ENCODE data around the gene IL17RD. TPM values are rescaled to one million over a fixed set of nuclear protein-coding genes. Genes with fewer than 3 reads are reported as not detected.

IL17RD gene
- total RNA-seq, 1 donor from 2014 or later, result 3.4 TPM

GRCh38 chr3:57120451-57121174 is 44.5 kb downstream of the IL17RD start:
- H3K9me3 ChIP-seq, result no peaks in the 10 kb centered on the region
- no peaks in the 10 kb centered on the region for H3K27me3 ChIP-seq
- intact Hi-C loops (cut with DNase I), result no loop called here
- H3K36me3 ChIP-seq, result no peaks in the 10 kb centered on the region
- TF ChIP-seq, protein P1, sequence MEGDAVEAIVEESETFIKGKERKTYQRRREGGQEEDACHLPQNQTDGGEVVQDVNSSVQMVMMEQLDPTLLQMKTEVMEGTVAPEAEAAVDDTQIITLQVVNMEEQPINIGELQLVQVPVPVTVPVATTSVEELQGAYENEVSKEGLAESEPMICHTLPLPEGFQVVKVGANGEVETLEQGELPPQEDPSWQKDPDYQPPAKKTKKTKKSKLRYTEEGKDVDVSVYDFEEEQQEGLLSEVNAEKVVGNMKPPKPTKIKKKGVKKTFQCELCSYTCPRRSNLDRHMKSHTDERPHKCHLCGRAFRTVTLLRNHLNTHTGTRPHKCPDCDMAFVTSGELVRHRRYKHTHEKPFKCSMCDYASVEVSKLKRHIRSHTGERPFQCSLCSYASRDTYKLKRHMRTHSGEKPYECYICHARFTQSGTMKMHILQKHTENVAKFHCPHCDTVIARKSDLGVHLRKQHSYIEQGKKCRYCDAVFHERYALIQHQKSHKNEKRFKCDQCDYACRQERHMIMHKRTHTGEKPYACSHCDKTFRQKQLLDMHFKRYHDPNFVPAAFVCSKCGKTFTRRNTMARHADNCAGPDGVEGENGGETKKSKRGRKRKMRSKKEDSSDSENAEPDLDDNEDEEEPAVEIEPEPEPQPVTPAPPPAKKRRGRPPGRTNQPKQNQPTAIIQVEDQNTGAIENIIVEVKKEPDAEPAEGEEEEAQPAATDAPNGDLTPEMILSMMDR (IDR thresholded peaks at IDR 0.05), result no peak
- no peaks in the 10 kb centered on the region for H3K4me1 ChIP-seq
- no peak overlapping the region for H3K27ac ChIP-seq
- no peak overlapping the region for H3K4me3 ChIP-seq
- DNase-seq (ENCODE audit: low spot score in 2 of 2), result no peak

DNA sequence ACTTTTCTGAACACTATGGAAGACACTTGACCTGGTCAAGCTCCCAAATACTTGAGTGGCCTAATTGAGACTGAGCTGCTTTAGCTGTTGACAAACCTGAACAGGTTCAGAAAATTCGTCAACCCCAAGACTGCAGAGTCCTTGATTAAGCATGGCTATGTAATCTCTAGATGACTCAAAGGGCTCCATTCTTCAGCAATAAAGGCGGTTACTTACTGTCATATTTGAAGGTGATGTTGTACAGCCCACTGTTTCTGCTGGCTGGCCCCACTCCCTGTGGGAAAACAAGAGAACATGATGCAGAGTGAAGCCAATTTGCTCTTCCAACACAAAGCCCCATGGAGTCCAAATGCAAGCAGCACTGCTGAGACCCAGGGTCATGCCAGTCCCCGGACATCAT is 45.1 kb downstream of the IL17RD start:
- no peaks in the 10 kb centered on the region for H3K9me3 ChIP-seq
- no peaks in the 10 kb centered on the region for H3K27me3 ChIP-seq
- H3K4me1 ChIP-seq, result no peaks in the 10 kb centered on the region
- intact Hi-C loops (cut with DNase I), result no loop called here
- no peak overlapping the region for H3K4me3 ChIP-seq
- TF ChIP-seq, protein P1 (IDR thresholded peaks at IDR 0.05), result no peak
- no peaks in the 10 kb centered on the region for H3K36me3 ChIP-seq
- DNase-seq (ENCODE audit: low spot score in 2 of 2), result no peak
- H3K27ac ChIP-seq, result no peak overlapping the region

DNA sequence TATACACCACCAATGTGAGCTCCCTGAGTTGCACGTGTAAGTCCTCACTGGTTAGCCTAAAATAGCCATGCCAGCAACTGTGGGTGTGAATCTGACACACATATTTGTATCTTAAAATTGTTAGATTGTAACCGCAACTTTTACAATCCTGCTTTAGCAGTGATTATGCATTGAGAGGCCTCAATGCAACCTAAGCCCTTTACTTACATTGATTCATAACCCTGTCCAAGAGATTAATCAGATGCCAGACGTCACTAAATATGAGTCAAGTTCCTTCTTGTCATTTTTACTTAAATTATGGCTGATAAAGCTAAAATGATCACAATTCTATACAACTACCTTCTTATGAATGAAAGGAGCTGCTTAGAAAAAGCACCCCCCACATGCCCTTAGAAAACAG is 46.9 kb downstream of the IL17RD start:
- H3K4me1 ChIP-seq, result no peaks in the 10 kb centered on the region
- H3K27ac ChIP-seq, result no peak overlapping the region
- no peaks in the 10 kb centered on the region for H3K36me3 ChIP-seq
- no peak for DNase-seq (ENCODE audit: low spot score in 2 of 2)
- H3K4me3 ChIP-seq, result no peak overlapping the region
- no peaks in the 10 kb centered on the region for H3K9me3 ChIP-seq
- TF ChIP-seq, protein P1 (IDR thresholded peaks at IDR 0.05), result no peak
- no peaks in the 10 kb centered on the region for H3K27me3 ChIP-seq
- intact Hi-C loops (cut with DNase I), result no loop called here

DNA sequence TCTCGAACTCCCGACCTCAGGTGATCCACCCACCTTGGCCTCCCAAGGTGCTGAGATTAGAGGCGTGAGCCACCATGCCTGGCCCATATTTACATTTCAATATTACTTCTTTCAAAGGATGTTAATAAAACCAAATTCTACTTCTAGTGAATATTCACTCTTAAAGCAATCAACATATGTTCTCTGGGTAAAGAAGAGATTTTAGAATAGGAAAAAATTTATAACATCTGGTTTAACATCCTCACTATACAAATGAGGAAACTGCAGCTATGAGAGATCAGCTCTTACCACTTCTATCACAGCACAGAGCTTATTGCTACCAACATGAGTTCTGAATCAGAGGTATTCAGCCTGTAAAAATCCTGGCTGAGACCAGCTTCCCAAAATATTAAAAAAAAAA is 48.7 kb downstream of the IL17RD start:
- intact Hi-C loops (cut with DNase I), result no loop called here
- H3K4me3 ChIP-seq, result no peak overlapping the region
- no peaks in the 10 kb centered on the region for H3K36me3 ChIP-seq
- TF ChIP-seq, protein P1 (IDR thresholded peaks at IDR 0.05), result no peak
- no peaks in the 10 kb centered on the region for H3K4me1 ChIP-seq
- no peaks in the 10 kb centered on the region for H3K9me3 ChIP-seq
- no peak for DNase-seq (ENCODE audit: low spot score in 2 of 2)
- H3K27ac ChIP-seq, result no peak overlapping the region
- no peaks in the 10 kb centered on the region for H3K27me3 ChIP-seq

DNA sequence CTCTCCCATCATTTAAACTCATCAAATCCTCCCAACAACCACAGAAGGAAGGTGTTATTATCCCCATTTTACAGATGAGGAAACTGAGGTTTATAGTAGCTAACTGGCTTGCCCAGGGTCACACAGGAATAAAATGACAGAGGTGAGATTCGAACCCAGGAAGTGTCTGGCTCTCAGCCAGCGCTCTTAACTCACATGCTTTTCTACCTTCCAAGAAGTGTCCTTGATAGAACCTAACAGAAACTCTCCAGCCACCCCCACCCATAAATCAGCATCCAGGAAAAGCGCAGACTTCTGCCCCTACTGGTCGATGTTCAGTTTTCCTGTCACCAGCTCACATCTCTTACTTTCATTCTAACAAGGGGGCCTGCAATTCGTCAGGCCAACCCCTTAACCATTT is 52.9 kb downstream of the IL17RD start:
- Histone ChIP-seq H3K4me3 (no peak overlapping the region), H3K4me1 (no peaks in the 10 kb centered on the region), H3K36me3 (peaks cover 0 to 11% of the 10 kb centered on the region in 2 donors), H3K27me3 (no peaks in the 10 kb centered on the region), H3K9me3 (no peaks in the 10 kb centered on the region), H3K27ac (no peak overlapping the region)
- intact Hi-C loops (cut with DNase I), result no loop called here
- DNase-seq (ENCODE audit: low spot score in 2 of 2), result no peak
- TF ChIP-seq, protein P1 (IDR thresholded peaks at IDR 0.05), result peak in 1 of 3 experiments; percentile 29

Measured in ascending aorta (tissue), 2 donors.